Neural cell (in vitro differentiated cells): ENCODE results near the gene CPNE4. TPM values are rescaled to one million over a fixed set of nuclear protein-coding genes. Genes with fewer than 3 reads are reported as not detected.
A peak's percentile ranks its signal among the peaks of the same experiment; 100 is the strongest.

Experiments used
- H2AFZ ChIP-seq: fragments of 200-600, 300-800 bp; sonication (generic), shearing (Covaris generic); 2 replicates; pipeline ENCODE4 v1.6.0; 2014; ENCODE audit warnings: low read depth, mild to moderate bottlenecking, antibody characterized with exemption, low read length, moderate library complexity
- H3F3A ChIP-seq: fragments of 200-600 bp; shearing (Covaris generic); 2 replicates; pipeline ENCODE4 v1.6.1; 2016; ENCODE audit warnings: mild to moderate bottlenecking, moderate library complexity, mixed read lengths, antibody characterized with exemption, low read length; ENCODE audit not compliant: insufficient read depth, poor library complexity, severe bottlenecking
- H3K27ac ChIP-seq: fragments of 200-600, 300-800 bp; sonication (generic), shearing (Covaris generic); 2 replicates; pipeline ENCODE4 v1.5.1; 2014; ENCODE audit warnings: mild to moderate bottlenecking, low read length, moderate library complexity
- H3K27me3 ChIP-seq: fragments of 300-800, 200-600 bp; sonication (generic), shearing (Covaris generic); 2 replicates; pipeline ENCODE4 v1.6.0; 2014; ENCODE audit warnings: mild to moderate bottlenecking, low read depth, low read length, moderate library complexity; ENCODE audit not compliant: insufficient read depth
- H3K36me3 ChIP-seq: fragments of 300-800, 200-600 bp; sonication (generic), shearing (Covaris generic); 2 replicates; pipeline ENCODE4 v1.5.1; 2014; ENCODE audit warnings: mild to moderate bottlenecking, antibody characterized with exemption, low read length, moderate library complexity; ENCODE audit not compliant: insufficient read depth
- H3K4me2 ChIP-seq: fragments of 300-800, 200-600 bp; sonication (generic), shearing (Covaris generic); 2 replicates; pipeline ENCODE4 v1.6.0; 2014; ENCODE audit warnings: mild to moderate bottlenecking, low read length
- H3K4me3 ChIP-seq: fragments of 300-800, 200-600 bp; sonication (generic), shearing (Covaris generic); 2 replicates; pipeline ENCODE4 v1.5.1; 2014; ENCODE audit warnings: mild to moderate bottlenecking, low read length, moderate library complexity
- H3K79me2 ChIP-seq: fragments of 200-600 bp; shearing (Covaris generic); replicated peaks from 2 replicates; pipeline ENCODE4 v1.6.0; 2014; ENCODE audit warnings: mild to moderate bottlenecking, low read length, moderate library complexity; ENCODE audit not compliant: insufficient read depth
- H3K9ac ChIP-seq: fragments of 300-800, 200-600 bp; sonication (generic), shearing (Covaris generic); 2 replicates; pipeline ENCODE4 v1.6.1; 2016; ENCODE audit warnings: mild to moderate bottlenecking, low read length, mixed read lengths
- H3K9me2 ChIP-seq: fragments of 200-600 bp; shearing (Covaris generic); 2 replicates; pipeline ENCODE4 v1.6.1; 2016; ENCODE audit warnings: mild to moderate bottlenecking, low read length, mixed read lengths; ENCODE audit not compliant: insufficient read depth
- H3K9me3 ChIP-seq: fragments of 200-600, 300-800 bp; sonication (generic), shearing (Covaris generic); 2 replicates; pipeline ENCODE4 v1.6.1; 2016; ENCODE audit warnings: mild to moderate bottlenecking, mixed run types, low read length, moderate library complexity, mixed read lengths
- H4K20me1 ChIP-seq: fragments of 200-600 bp; shearing (Covaris generic); 2 replicates; pipeline ENCODE4 v1.6.1; 2016; ENCODE audit warnings: mild to moderate bottlenecking, mixed run types; ENCODE audit not compliant: insufficient read depth
- EP300 ChIP-seq: fragments of 450-650 bp; conservative IDR thresholded peaks from 2 replicates; pipeline ENCODE4 v1.6.1; 2014; ENCODE audit warnings: antibody characterized with exemption, mild to moderate bottlenecking, moderate library complexity; ENCODE audit not compliant: poor library complexity, severe bottlenecking
- EZH2 ChIP-seq: fragments of 200-600, 300-800 bp; shearing (Covaris generic), sonication (generic); IDR thresholded peaks from 2 replicates; pipeline ENCODE4 v1.6.1; 2014; ENCODE audit warnings: antibody characterized with exemption, low read length, borderline replicate concordance, mild to moderate bottlenecking; ENCODE audit not compliant: insufficient read depth, poor library complexity, severe bottlenecking
- MXI1 ChIP-seq: fragments of 450-650 bp; conservative IDR thresholded peaks from 2 replicates; pipeline ENCODE4 v1.6.1; 2014; ENCODE audit warnings: antibody characterized with exemption, mild to moderate bottlenecking; ENCODE audit not compliant: poor library complexity, severe bottlenecking
- POLR2AphosphoS5 ChIP-seq: IDR thresholded peaks from 2 replicates; pipeline ENCODE4 v1.6.1; 2012
- RAD21 ChIP-seq: fragments of 450-650 bp; conservative IDR thresholded peaks from 2 replicates; pipeline ENCODE4 v1.6.1; 2014; ENCODE audit warnings: antibody characterized with exemption, mild to moderate bottlenecking, moderate library complexity
- SMC3 ChIP-seq: fragments of 450-650 bp; conservative IDR thresholded peaks from 2 replicates; pipeline ENCODE4 v1.6.1; 2014; ENCODE audit warnings: antibody characterized with exemption, mild to moderate bottlenecking, moderate library complexity; ENCODE audit not compliant: poor library complexity
- TAF1 ChIP-seq: IDR thresholded peaks from 2 replicates; pipeline ENCODE4 v1.6.1; 2012; ENCODE audit warnings: low read depth
- polyA plus RNA-seq: library from polyadenylated mRNA; depleted of rRNA; stranded (reverse); fragments of >200 nt; gene quantifications from 2 replicates; pipeline ENCODE4 v1.2.3, GENCODE V29; 2014
- TF ChIP-seq, protein P1 (sequence below): IDR thresholded peaks from 2 replicates; pipeline ENCODE4 v1.6.1; 2012; ENCODE audit warnings: borderline replicate concordance
- TF ChIP-seq, protein P2 (sequence below): fragments of 450-650 bp; IDR thresholded peaks from 2 replicates; pipeline ENCODE4 v1.5.1; 2014; ENCODE audit warnings: antibody characterized with exemption, mild to moderate bottlenecking, moderate library complexity; ENCODE audit not compliant: poor library complexity, severe bottlenecking

The CPNE4 gene
- polyA plus RNA-seq, 1 donor from 2014 or later = 0.59 TPM

DNA sequence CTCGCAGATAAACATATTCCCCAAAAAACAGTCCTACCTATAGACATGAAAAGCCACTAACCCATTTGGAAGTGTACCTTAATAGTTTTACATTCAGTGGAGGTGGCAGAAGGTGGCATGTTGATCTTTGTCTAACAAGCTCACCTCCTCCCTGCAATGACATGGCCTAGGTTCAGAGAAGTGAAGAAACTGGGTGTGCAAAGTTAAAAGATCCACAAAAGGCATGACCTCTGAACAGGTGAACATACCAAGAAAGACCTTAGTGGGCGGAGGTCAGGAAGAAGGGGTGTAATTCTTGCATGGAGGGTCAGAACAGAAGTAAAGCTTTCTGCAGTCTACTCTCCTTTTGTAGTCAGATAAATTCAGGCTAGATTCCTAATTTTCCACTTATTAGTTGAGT, 532.9 kb downstream of the CPNE4 start:
- H3K79me2 ChIP-seq = peaks cover 21% of the 10 kb centered on the region
- no peaks in the 10 kb centered on the region for H3F3A ChIP-seq
- no peak overlapping the region for H2AFZ ChIP-seq
- H3K4me3 ChIP-seq = peak overlapping the region; percentile 92
- H3K9ac ChIP-seq = peak overlapping the region; percentile 80
- no peaks in the 10 kb centered on the region for H3K9me2 ChIP-seq
- no peak for TF ChIP-seq EZH2
- no peak for TF ChIP-seq POLR2AphosphoS5
- no peak for TF ChIP-seq SMC3
- TF ChIP-seq, protein P1, sequence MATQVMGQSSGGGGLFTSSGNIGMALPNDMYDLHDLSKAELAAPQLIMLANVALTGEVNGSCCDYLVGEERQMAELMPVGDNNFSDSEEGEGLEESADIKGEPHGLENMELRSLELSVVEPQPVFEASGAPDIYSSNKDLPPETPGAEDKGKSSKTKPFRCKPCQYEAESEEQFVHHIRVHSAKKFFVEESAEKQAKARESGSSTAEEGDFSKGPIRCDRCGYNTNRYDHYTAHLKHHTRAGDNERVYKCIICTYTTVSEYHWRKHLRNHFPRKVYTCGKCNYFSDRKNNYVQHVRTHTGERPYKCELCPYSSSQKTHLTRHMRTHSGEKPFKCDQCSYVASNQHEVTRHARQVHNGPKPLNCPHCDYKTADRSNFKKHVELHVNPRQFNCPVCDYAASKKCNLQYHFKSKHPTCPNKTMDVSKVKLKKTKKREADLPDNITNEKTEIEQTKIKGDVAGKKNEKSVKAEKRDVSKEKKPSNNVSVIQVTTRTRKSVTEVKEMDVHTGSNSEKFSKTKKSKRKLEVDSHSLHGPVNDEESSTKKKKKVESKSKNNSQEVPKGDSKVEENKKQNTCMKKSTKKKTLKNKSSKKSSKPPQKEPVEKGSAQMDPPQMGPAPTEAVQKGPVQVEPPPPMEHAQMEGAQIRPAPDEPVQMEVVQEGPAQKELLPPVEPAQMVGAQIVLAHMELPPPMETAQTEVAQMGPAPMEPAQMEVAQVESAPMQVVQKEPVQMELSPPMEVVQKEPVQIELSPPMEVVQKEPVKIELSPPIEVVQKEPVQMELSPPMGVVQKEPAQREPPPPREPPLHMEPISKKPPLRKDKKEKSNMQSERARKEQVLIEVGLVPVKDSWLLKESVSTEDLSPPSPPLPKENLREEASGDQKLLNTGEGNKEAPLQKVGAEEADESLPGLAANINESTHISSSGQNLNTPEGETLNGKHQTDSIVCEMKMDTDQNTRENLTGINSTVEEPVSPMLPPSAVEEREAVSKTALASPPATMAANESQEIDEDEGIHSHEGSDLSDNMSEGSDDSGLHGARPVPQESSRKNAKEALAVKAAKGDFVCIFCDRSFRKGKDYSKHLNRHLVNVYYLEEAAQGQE = no peak
- no peak for TF ChIP-seq RAD21
- TF ChIP-seq MXI1 = no peak
- no peak for TF ChIP-seq TAF1
- no peak for TF ChIP-seq EP300
- TF ChIP-seq, protein P2, sequence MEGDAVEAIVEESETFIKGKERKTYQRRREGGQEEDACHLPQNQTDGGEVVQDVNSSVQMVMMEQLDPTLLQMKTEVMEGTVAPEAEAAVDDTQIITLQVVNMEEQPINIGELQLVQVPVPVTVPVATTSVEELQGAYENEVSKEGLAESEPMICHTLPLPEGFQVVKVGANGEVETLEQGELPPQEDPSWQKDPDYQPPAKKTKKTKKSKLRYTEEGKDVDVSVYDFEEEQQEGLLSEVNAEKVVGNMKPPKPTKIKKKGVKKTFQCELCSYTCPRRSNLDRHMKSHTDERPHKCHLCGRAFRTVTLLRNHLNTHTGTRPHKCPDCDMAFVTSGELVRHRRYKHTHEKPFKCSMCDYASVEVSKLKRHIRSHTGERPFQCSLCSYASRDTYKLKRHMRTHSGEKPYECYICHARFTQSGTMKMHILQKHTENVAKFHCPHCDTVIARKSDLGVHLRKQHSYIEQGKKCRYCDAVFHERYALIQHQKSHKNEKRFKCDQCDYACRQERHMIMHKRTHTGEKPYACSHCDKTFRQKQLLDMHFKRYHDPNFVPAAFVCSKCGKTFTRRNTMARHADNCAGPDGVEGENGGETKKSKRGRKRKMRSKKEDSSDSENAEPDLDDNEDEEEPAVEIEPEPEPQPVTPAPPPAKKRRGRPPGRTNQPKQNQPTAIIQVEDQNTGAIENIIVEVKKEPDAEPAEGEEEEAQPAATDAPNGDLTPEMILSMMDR = no peak
- H4K20me1 ChIP-seq = no peaks in the 10 kb centered on the region
- peak overlapping the region; percentile 91 for H3K4me2 ChIP-seq
- peaks cover 5% of the 10 kb centered on the region for H3K27me3 ChIP-seq
- peak overlapping the region; percentile 45 for H3K27ac ChIP-seq
- no peaks in the 10 kb centered on the region for H3K9me3 ChIP-seq
- peaks cover 1% of the 10 kb centered on the region for H3K36me3 ChIP-seq

DNA sequence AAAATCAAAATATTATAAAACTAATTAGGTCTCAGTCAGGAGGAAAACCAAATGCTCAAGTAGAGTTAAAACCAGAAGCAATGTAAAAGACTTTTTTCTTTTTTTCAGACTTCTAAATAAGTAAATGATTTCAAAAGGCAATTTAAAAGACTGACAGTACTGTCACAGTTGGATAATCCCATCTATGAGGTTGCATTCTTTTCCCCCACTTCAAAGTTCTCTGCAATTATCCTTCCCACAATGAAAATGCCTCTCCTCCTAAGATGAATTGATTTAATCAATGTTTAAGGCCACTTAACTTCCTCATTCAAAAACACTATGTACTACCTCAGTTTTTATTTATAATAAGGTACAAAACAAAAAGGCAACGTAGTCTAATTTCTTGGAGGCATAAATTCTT, 540.1 kb downstream of the CPNE4 start:
- H3K4me3 ChIP-seq = no peak overlapping the region
- H3K27me3 ChIP-seq = no peaks in the 10 kb centered on the region
- H3K27ac ChIP-seq = no peak overlapping the region
- H4K20me1 ChIP-seq = no peaks in the 10 kb centered on the region
- H3K9me2 ChIP-seq = no peaks in the 10 kb centered on the region
- no peak for TF ChIP-seq MXI1
- TF ChIP-seq, protein P1 = no peak
- H3K36me3 ChIP-seq = peaks cover 4% of the 10 kb centered on the region
- H3K9ac ChIP-seq = no peak overlapping the region
- H3K4me2 ChIP-seq = no peak overlapping the region
- no peaks in the 10 kb centered on the region for H3K79me2 ChIP-seq
- no peaks in the 10 kb centered on the region for H3F3A ChIP-seq
- no peak overlapping the region for H2AFZ ChIP-seq
- no peaks in the 10 kb centered on the region for H3K9me3 ChIP-seq
